Measurements from ENCODE around the gene ROR2. TPM values are rescaled to one million over a fixed set of nuclear protein-coding genes. Genes with fewer than 3 reads are reported as not detected.

The ROR2 gene
- total and polyA plus RNA-seq, 8 donors = 3.0 to 21.4 (median 9.8) TPM

GRCh38 chr9:91814201-91814600 is 135.8 kb downstream of the ROR2 start:
- TF ChIP-seq POLR2A (IDR thresholded peaks at IDR 0.05) = no peak
- no peak for TF ChIP-seq POLR2AphosphoS5 (IDR thresholded peaks at IDR 0.05)
- no peak for TF ChIP-seq EP300 (IDR thresholded peaks at IDR 0.05)
- TF ChIP-seq CTCF (IDR thresholded peaks at IDR 0.05) = no peak
- no peaks in the 10 kb centered on the region for H3K9me3 ChIP-seq
- DNase-seq = no peak
- 73 to 88% (median 75%) methylated on average over 8 to 9 of the region's 9 CpGs for WGBS, 5 donors
- peak overlapping the region in 2 of 5 donors; percentile 50 to 82 for H3K27ac ChIP-seq
- H3K36me3 ChIP-seq = no peaks in the 10 kb centered on the region
- H3K4me1 ChIP-seq = peaks cover 28 to 90% (median 58%) of the 10 kb centered on the region in 4 donors
- intact Hi-C loops (cut with DNase I; ENCODE audit: low total_unique reads) = no loop called here
- no peak overlapping the region for H3K4me3 ChIP-seq
- H3K27me3 ChIP-seq = no peaks in the 10 kb centered on the region

- 59 to 69% (median 61%) methylated on average over 11 of the region's 11 CpGs for WGBS, 5 donors
- intact Hi-C loops (cut with DNase I; ENCODE audit: low total_unique reads) = no loop called here
- Histone ChIP-seq H3K9me3 (no peaks in the 10 kb centered on the region), H3K4me1 (peaks cover 23 to 83% (median 51%) of the 10 kb centered on the region in 4 donors), H3K36me3 (no peaks in the 10 kb centered on the region), H3K27me3 (no peaks in the 10 kb centered on the region), H3K4me3 (no peak overlapping the region), H3K27ac (peak overlapping the region in 2 of 5 donors; percentile 50 to 82)
- no peak for TF ChIP-seq POLR2A (IDR thresholded peaks at IDR 0.05)
- TF ChIP-seq POLR2AphosphoS5 (IDR thresholded peaks at IDR 0.05) = no peak
- TF ChIP-seq CTCF (IDR thresholded peaks at IDR 0.05) = no peak
- no peak for TF ChIP-seq EP300 (IDR thresholded peaks at IDR 0.05)
- peak in 1 of 2 donors; percentile 52 for DNase-seq
These were observed 136.7 kb downstream of the ROR2 start for GRCh38 chr9:91813176-91813795.

GRCh38 chr9:91812191-91812590 is 137.8 kb downstream of the ROR2 start:
- peaks cover 12 to 76% (median 40%) of the 10 kb centered on the region in 4 donors for H3K4me1 ChIP-seq
- H3K36me3 ChIP-seq = no peaks in the 10 kb centered on the region
- peak in 1 of 2 donors; percentile 19 for DNase-seq
- H3K27me3 ChIP-seq = no peaks in the 10 kb centered on the region
- intact Hi-C loops (cut with DNase I; ENCODE audit: low total_unique reads) = no loop called here
- H3K4me3 ChIP-seq = no peak overlapping the region
- H3K27ac ChIP-seq = peak overlapping the region in 2 of 5 donors; percentile 50 to 82
- TF ChIP-seq EP300 (IDR thresholded peaks at IDR 0.05) (no peak), POLR2AphosphoS5 (IDR thresholded peaks at IDR 0.05) (no peak), CTCF (IDR thresholded peaks at IDR 0.05) (no peak), POLR2A (IDR thresholded peaks at IDR 0.05) (no peak)
- H3K9me3 ChIP-seq = no peaks in the 10 kb centered on the region
- 82 to 85% (median 84%) methylated on average over 12 to 14 of the region's 14 CpGs for WGBS, 5 donors

GRCh38 chr9:91811024-91811909 is 138.8 kb downstream of the ROR2 start:
- intact Hi-C loops (cut with DNase I; ENCODE audit: low total_unique reads) = no loop called here
- Histone ChIP-seq H3K9me3 (no peaks in the 10 kb centered on the region), H3K27ac (peak overlapping the region in 3 of 5 donors; percentile 15 to 82 (median 17)), H3K4me1 (peaks cover 7 to 67% (median 33%) of the 10 kb centered on the region in 4 donors), H3K27me3 (no peaks in the 10 kb centered on the region), H3K36me3 (no peaks in the 10 kb centered on the region), H3K4me3 (no peak overlapping the region)
- DNase-seq = no peak
- TF ChIP-seq EP300 (IDR thresholded peaks at IDR 0.05) (no peak), POLR2AphosphoS5 (IDR thresholded peaks at IDR 0.05) (no peak), POLR2A (IDR thresholded peaks at IDR 0.05) (no peak), CTCF (IDR thresholded peaks at IDR 0.05) (no peak)
- WGBS, 5 donors = 88 to 90% (median 89%) methylated on average over 18 to 19 of the region's 19 CpGs
